Smooth muscle cell (in vitro differentiated cells): Measurements from ENCODE around the gene KIF14. TPM values are rescaled to one million over a fixed set of nuclear protein-coding genes. Genes with fewer than 3 reads are reported as not detected.
A peak's percentile ranks its signal among the peaks of the same experiment; 100 is the strongest.

ENCODE experiments used
- DNase-seq: peaks from one replicate; lab custom pipeline; 2025; ENCODE audit not compliant: unreplicated experiment; lab: John Stamatoyannopoulos, UW
- H2AFZ ChIP-seq: fragments of 200-600 bp; sonication (generic); 2 replicates; pipeline ENCODE4 v1.6.0; 2016; ENCODE audit warnings: antibody characterized with exemption, low read depth, mild to moderate bottlenecking
- H3F3A ChIP-seq: fragments of 200-600 bp; sonication (generic); 2 replicates; pipeline ENCODE4 v1.6.0; 2017; ENCODE audit warnings: antibody characterized with exemption, low read depth
- H3K27ac ChIP-seq: fragments of 200-600 bp; sonication (generic); 2 replicates; pipeline ENCODE4 v1.5.1; 2016; ENCODE audit warnings: low read depth, mild to moderate bottlenecking
- H3K27me3 ChIP-seq: fragments of 200-600 bp; sonication (generic); 2 replicates; pipeline ENCODE4 v1.6.1; 2016; ENCODE audit warnings: low read depth, mild to moderate bottlenecking
- H3K36me3 ChIP-seq: fragments of 200-600 bp; sonication (generic); 2 replicates; pipeline ENCODE4 v1.5.1; 2016; ENCODE audit warnings: low read depth
- H3K4me1 ChIP-seq: fragments of 200-600 bp; sonication (generic); 2 replicates; pipeline ENCODE4 v1.5.1; 2016; ENCODE audit warnings: low read depth
- H3K4me2 ChIP-seq: fragments of 200-600 bp; sonication (generic); 2 replicates; pipeline ENCODE4 v1.6.0; 2016; ENCODE audit warnings: mild to moderate bottlenecking
- H3K4me3 ChIP-seq: fragments of 200-600 bp; sonication (generic); 2 replicates; pipeline ENCODE4 v1.5.1; 2016; ENCODE audit warnings: mild to moderate bottlenecking
- H3K79me2 ChIP-seq: fragments of 200-600 bp; sonication (generic); 2 replicates; pipeline ENCODE4 v1.6.0; 2016; ENCODE audit warnings: low read depth, mild to moderate bottlenecking
- H3K9ac ChIP-seq: fragments of 200-600 bp; sonication (generic); 2 replicates; pipeline ENCODE4 v1.6.0; 2016; ENCODE audit warnings: low read depth
- H3K9me3 ChIP-seq: fragments of 200-600 bp; sonication (generic); replicated peaks from 2 replicates; pipeline ENCODE4 v1.5.1; 2016; ENCODE audit warnings: low read depth
- H4K20me1 ChIP-seq: fragments of 200-600 bp; sonication (generic); 2 replicates; pipeline ENCODE4 v1.6.0; 2016; ENCODE audit warnings: low read depth
- WGBS: methylation state at CpG from one replicate; pipeline ENCODE4 v1.1.7; 2016; ENCODE audit warnings: low lambda C conversion rate; 5-methylcytosine and 5-hydroxymethylcytosine counted together
- polyA plus RNA-seq: library from polyadenylated mRNA; unstranded; fragments of >200 nt; fragmentation: Nextera tagmentation; extraction: Ambion mirVana; gene quantifications from 2 replicates; pipeline ENCODE4 v1.2.1, GENCODE V29; 2016
- total RNA-seq: library from RNA; depleted of rRNA; stranded (reverse); fragments of >200 nt; gene quantifications from 2 replicates; pipeline ENCODE4 v1.2.3, GENCODE V29; 2014
- TF ChIP-seq, protein P1 (sequence below): fragments of 200-600 bp; sonication (generic); IDR thresholded peaks from 2 replicates; pipeline ENCODE4 v1.5.1; 2017; ENCODE audit warnings: borderline replicate concordance, mild to moderate bottlenecking, antibody characterized with exemption; ENCODE audit not compliant: insufficient read depth, poor library complexity, severe bottlenecking

Gene KIF14
- total and polyA plus RNA-seq, 2 experiments from 2014 or later: 0.93 to 1.3 TPM

DNA sequence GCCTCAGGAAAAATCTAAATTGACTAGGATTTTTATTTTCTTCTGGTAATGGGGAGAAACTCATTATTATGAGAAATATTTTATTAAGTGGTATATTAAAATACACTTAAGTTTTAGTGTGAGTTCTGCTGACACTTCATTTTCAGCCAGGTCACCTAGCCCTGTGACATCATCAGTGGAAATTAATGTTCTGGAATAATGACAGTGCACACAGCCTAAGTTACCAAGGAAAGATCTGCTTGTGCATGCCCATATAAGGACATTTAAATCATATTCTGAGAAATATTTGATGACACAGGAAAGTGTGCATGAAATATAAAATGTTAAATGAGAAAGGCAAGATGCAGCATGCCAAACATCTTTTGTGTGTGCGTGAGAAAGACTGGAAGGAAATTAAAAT is 102.0 kb downstream of the KIF14 start:
- H3K9ac ChIP-seq: no peak overlapping the region
- H3K27me3 ChIP-seq: no peaks in the 10 kb centered on the region
- DNase-seq: no peak
- H3K79me2 ChIP-seq: no peaks in the 10 kb centered on the region
- H3K4me3 ChIP-seq: no peak overlapping the region
- TF ChIP-seq, protein P1, sequence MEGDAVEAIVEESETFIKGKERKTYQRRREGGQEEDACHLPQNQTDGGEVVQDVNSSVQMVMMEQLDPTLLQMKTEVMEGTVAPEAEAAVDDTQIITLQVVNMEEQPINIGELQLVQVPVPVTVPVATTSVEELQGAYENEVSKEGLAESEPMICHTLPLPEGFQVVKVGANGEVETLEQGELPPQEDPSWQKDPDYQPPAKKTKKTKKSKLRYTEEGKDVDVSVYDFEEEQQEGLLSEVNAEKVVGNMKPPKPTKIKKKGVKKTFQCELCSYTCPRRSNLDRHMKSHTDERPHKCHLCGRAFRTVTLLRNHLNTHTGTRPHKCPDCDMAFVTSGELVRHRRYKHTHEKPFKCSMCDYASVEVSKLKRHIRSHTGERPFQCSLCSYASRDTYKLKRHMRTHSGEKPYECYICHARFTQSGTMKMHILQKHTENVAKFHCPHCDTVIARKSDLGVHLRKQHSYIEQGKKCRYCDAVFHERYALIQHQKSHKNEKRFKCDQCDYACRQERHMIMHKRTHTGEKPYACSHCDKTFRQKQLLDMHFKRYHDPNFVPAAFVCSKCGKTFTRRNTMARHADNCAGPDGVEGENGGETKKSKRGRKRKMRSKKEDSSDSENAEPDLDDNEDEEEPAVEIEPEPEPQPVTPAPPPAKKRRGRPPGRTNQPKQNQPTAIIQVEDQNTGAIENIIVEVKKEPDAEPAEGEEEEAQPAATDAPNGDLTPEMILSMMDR: no peak
- H3K4me2 ChIP-seq: no peak overlapping the region
- no peak overlapping the region for H2AFZ ChIP-seq
- no peaks in the 10 kb centered on the region for H3K4me1 ChIP-seq
- no peaks in the 10 kb centered on the region for H3F3A ChIP-seq
- 95% methylated on average over 1 of the region's 1 CpG for WGBS
- no peaks in the 10 kb centered on the region for H3K36me3 ChIP-seq
- H3K9me3 ChIP-seq: no peaks in the 10 kb centered on the region
- H3K27ac ChIP-seq: no peak overlapping the region
- H4K20me1 ChIP-seq: no peaks in the 10 kb centered on the region

DNA sequence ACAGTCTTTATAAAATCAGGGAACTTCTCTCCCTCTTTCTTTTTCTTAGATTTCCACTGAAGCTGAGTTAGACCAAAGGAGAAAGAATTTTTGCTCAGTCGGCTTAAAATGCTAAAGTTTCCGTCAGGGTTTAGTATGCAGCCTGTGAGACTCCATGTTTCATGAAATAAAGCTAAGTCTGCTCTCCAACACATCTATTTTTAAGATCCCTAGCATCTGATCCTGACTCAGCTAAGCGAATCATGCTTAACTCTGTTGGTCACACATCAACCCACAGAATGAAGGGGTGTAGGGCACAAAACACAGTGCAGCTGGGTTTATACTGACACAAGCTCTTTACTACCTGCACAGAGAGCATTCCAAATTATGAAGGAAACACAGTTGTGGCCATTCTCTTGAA is 108.4 kb downstream of the KIF14 start:
- Histone ChIP-seq H3K4me1 (peaks cover 2% of the 10 kb centered on the region), H3K9ac (no peak overlapping the region), H3K4me2 (peak overlapping the region; percentile 79), H3K36me3 (no peaks in the 10 kb centered on the region), H4K20me1 (no peaks in the 10 kb centered on the region), H2AFZ (peak overlapping the region; percentile 87), H3K79me2 (no peaks in the 10 kb centered on the region), H3K9me3 (no peaks in the 10 kb centered on the region), H3F3A (peaks cover 8% of the 10 kb centered on the region), H3K27ac (peak overlapping the region; percentile 82), H3K27me3 (no peaks in the 10 kb centered on the region), H3K4me3 (no peak overlapping the region)
- 12% methylated on average over 3 of the region's 3 CpGs for WGBS
- TF ChIP-seq, protein P1: no peak
- no peak for DNase-seq

DNA sequence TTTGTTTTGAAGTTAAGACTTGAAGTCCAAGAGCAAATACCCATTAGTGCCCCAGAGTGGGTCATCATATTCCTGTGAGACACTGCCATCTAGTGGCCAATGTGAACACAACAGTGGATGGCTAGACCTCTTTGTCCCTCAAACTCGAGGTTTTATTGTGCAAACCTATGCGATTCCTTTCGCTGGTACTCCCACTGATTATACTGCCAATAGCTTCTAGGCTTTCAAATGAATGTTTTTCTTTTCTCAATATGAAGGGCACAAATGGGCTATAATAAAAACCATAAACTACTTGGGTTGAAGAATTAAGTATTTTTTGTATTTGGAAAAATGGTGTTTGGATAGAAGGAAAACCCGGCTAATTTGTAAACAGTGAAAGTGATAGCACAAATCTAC is 110.3 kb downstream of the KIF14 start:
- WGBS: 32% methylated on average over 4 of the region's 4 CpGs
- DNase-seq: no peak
- H3K9ac ChIP-seq: no peak overlapping the region
- no peak overlapping the region for H2AFZ ChIP-seq
- no peak overlapping the region for H3K4me3 ChIP-seq
- TF ChIP-seq, protein P1: peak; percentile 94
- peak overlapping the region; percentile 17 for H3K4me2 ChIP-seq
- H3F3A ChIP-seq: peaks cover 8% of the 10 kb centered on the region
- H3K9me3 ChIP-seq: no peaks in the 10 kb centered on the region
- no peaks in the 10 kb centered on the region for H3K36me3 ChIP-seq
- no peaks in the 10 kb centered on the region for H4K20me1 ChIP-seq
- H3K4me1 ChIP-seq: peaks cover 2% of the 10 kb centered on the region
- H3K79me2 ChIP-seq: no peaks in the 10 kb centered on the region
- H3K27ac ChIP-seq: no peak overlapping the region
- H3K27me3 ChIP-seq: peaks cover 9% of the 10 kb centered on the region

DNA sequence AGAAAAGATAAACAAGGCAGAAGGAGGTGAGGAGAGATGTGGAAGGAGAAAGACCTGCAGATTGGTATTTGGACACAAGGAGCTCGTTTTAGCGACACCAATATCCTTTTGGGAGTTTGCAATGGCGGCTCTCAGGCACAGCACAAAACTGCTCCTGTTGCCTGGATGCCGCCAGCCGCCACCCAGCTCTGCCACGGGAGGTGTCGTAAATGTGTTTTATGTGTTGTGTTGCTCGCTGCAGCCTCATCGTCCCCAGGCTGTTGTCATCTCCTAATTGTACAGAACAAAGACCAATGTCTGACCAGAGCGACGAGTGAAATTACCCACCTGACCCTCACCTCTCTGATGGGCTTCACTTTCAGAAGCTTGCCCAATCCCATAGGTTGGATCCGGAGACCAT is 114.1 kb downstream of the KIF14 start:
- H3K27me3 ChIP-seq: peaks cover 9% of the 10 kb centered on the region
- WGBS: 78% methylated on average over 12 of the region's 12 CpGs
- TF ChIP-seq, protein P1: no peak
- no peak overlapping the region for H3K4me2 ChIP-seq
- no peak overlapping the region for H2AFZ ChIP-seq
- H3K27ac ChIP-seq: no peak overlapping the region
- no peaks in the 10 kb centered on the region for H3F3A ChIP-seq
- no peaks in the 10 kb centered on the region for H3K9me3 ChIP-seq
- H3K36me3 ChIP-seq: no peaks in the 10 kb centered on the region
- DNase-seq: no peak
- H3K4me1 ChIP-seq: no peaks in the 10 kb centered on the region
- no peaks in the 10 kb centered on the region for H3K79me2 ChIP-seq
- H4K20me1 ChIP-seq: no peaks in the 10 kb centered on the region
- no peak overlapping the region for H3K4me3 ChIP-seq
- H3K9ac ChIP-seq: no peak overlapping the region
